Measurements from ENCODE around the gene MXI1. TPM values are rescaled to one million over a fixed set of nuclear protein-coding genes. Genes with fewer than 3 reads are reported as not detected.
A peak's percentile ranks its signal among the peaks of the same experiment; 100 is the strongest.

The MXI1 gene
- total and polyA plus RNA-seq, 9 donors, result 41.9 to 100 (median 63.5) TPM

DNA sequence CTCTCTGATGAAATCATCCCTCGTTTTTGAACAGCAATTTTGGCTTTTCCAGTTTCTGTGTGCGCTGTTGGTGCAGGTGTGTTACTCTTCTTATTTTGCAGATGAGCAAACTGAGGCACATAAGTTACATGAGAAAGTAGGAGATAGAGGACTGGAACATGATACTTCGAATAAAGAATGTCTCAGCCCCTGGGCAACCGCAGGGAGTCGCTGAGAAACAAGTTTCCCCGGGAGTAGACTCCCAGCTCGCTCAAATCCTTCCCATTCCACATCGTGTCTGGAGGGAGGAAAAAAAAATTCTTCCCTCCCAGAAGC is 18.0 kb downstream of the MXI1 start:
- no peak for TF ChIP-seq POLR2A (IDR thresholded peaks at IDR 0.05)
- TF ChIP-seq EP300 (IDR thresholded peaks at IDR 0.05), result no peak
- TF ChIP-seq, protein P1, sequence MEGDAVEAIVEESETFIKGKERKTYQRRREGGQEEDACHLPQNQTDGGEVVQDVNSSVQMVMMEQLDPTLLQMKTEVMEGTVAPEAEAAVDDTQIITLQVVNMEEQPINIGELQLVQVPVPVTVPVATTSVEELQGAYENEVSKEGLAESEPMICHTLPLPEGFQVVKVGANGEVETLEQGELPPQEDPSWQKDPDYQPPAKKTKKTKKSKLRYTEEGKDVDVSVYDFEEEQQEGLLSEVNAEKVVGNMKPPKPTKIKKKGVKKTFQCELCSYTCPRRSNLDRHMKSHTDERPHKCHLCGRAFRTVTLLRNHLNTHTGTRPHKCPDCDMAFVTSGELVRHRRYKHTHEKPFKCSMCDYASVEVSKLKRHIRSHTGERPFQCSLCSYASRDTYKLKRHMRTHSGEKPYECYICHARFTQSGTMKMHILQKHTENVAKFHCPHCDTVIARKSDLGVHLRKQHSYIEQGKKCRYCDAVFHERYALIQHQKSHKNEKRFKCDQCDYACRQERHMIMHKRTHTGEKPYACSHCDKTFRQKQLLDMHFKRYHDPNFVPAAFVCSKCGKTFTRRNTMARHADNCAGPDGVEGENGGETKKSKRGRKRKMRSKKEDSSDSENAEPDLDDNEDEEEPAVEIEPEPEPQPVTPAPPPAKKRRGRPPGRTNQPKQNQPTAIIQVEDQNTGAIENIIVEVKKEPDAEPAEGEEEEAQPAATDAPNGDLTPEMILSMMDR (IDR thresholded peaks at IDR 0.05), result no peak
- intact Hi-C loops (cut with DNase I), result loop anchor here in 3 of 4 donors (5.0 to 10.0 kb wide), 4 partner anchors 47 to 331 kb away; no protein-coding TSS in a partner anchor
- Histone ChIP-seq H3K27me3 (no peaks in the 10 kb centered on the region), H3K36me3 (no peaks in the 10 kb centered on the region), H3K4me3 (peak overlapping the region; percentile 94), H3K4me1 (ENCODE audit: insufficient read depth) (peaks cover under 1% of the 10 kb centered on the region), H3K27ac (peak overlapping the region; percentile 65 to 91), H3K9me3 (no peaks in the 10 kb centered on the region)
- DNase-seq, result no peak
- WGBS, 3 donors, result 3 to 5% (median 5%) methylated on average over 8 of the region's 8 CpGs

DNA sequence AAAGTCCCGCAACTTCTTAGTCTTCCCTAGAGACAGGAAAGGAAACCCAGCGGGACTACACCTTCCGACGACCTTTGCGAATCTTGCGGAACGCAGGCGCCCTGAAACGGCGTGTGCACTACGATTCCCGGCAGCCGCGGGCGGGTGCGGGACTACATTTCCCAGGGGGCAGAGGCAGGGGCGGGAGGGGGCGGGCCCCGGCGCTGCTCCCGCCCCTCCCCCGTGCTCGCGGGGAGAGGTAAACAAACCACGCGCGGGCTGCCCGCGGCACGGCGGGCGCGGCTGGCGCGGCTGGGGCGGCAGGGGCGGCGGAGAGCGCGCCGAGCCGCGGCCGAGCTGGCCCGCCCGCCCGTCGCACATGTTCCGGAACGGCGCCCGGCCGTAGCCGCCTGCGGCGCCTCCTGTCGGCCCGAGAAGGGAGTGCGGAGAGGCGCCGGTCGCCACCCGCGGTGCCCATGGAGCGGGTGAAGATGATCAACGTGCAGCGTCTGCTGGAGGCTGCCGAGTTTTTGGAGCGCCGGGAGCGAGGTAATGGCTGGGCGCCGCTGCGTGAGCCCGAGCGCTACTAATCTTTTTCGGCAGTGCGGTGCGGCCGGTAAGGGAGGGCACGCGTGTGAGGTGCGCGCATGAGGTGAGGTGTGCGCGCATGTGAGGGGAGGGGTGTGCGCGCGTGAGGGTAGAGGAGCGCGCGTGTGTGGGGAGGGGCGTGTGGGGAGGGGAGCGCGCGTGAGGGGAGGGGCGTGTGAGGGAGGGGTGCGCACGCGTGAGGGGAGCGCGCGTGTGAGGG is 18.5 kb downstream of the MXI1 start:
- H3K27me3 ChIP-seq, result no peaks in the 10 kb centered on the region
- no peaks in the 10 kb centered on the region for H3K36me3 ChIP-seq
- intact Hi-C loops (cut with DNase I), result loop anchor here in 3 of 4 donors (1.0 to 10.0 kb wide), 5 partner anchors 16 to 331 kb away; no protein-coding TSS in a partner anchor
- WGBS, 3 donors, result 1% methylated on average over 32 to 103 of the region's 103 CpGs
- TF ChIP-seq POLR2A (IDR thresholded peaks at IDR 0.05) (no peak), EP300 (IDR thresholded peaks at IDR 0.05) (peak; percentile 31)
- TF ChIP-seq, protein P1 (IDR thresholded peaks at IDR 0.05), result peak; percentile 53 to 86 (median 79)
- DNase-seq, result peak; percentile 91 to 94 (median 92)
- H3K9me3 ChIP-seq, result no peaks in the 10 kb centered on the region
- peak overlapping the region; percentile 94 for H3K4me3 ChIP-seq
- no peaks in the 10 kb centered on the region for H3K4me1 ChIP-seq (ENCODE audit: insufficient read depth)
- peak overlapping the region; percentile 91 to 94 for H3K27ac ChIP-seq

DNA sequence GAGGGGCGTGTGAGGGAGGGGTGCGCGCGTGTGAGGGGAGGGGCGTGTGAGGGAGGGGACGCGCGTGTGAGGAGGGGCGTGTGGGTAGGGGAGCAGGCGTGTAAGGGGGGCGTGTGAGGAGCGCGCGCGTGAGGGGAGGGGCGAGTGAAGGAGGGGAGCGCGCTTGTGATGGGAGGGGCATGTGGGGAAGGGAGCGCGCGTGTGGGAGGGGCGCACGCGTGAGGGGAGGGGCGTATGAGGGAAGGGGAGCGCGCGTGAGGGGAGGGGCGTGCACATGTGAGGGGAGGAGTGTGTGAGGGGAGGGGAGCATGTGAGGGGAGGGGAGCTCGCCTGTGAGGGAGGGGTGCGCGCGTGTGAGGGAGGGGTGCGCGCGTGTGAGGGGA is 19.1 kb downstream of the MXI1 start:
- WGBS, 3 donors, result 3% methylated on average over 5 to 29 of the region's 36 CpGs; no CpG with 5 or more reads in 1 of the 3 donors
- DNase-seq, result peak; percentile 91 to 97 (median 94)
- Histone ChIP-seq H3K27ac (peak overlapping the region; percentile 91 to 94), H3K27me3 (no peaks in the 10 kb centered on the region), H3K9me3 (no peaks in the 10 kb centered on the region), H3K4me1 (ENCODE audit: insufficient read depth) (no peaks in the 10 kb centered on the region), H3K36me3 (no peaks in the 10 kb centered on the region), H3K4me3 (peak overlapping the region; percentile 94)
- TF ChIP-seq POLR2A (IDR thresholded peaks at IDR 0.05), result no peak
- no peak for TF ChIP-seq EP300 (IDR thresholded peaks at IDR 0.05)
- TF ChIP-seq, protein P1 (IDR thresholded peaks at IDR 0.05), result no peak
- intact Hi-C loops (cut with DNase I), result loop anchor here in 3 of 4 donors (1.0 to 10.0 kb wide), 5 partner anchors 16 to 332 kb away; no protein-coding TSS in a partner anchor

DNA sequence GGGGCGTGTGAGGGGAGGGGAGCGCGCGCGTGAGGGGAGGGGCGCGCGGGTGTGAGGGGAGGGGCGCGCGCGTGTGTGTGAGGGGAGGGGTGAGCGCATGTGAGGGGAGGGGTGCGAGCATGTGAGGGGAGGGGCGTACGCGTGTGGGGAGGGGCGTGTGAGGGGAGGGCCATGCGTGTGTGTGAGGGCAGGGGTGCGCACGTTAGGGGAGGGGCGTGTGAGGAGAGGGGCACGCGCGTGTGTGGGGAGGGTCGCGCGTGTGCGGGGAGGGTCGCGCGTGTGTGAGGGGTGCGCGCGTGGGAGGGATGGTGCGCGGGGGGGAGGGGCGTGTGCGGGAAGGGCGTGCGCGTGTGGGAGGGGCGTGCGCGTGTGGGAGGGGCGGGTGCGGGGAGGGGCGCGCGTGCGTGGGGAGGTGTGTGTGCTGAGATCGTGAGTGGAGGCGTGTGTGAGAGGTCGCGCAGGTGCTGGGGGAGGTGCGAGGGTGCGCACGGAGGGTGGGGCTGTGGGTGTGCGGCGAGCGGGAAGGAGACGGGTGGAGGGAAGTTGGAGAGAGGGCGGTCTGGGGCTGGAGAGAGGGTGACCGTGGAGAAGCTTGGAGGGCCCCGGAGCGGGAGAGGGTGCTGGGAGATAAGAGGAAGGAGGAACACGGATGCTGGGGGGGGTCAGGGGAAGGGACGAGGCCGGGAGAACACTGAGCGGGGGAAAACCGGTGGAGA is 19.7 kb downstream of the MXI1 start:
- Histone ChIP-seq H3K4me1 (ENCODE audit: insufficient read depth) (no peaks in the 10 kb centered on the region), H3K9me3 (no peaks in the 10 kb centered on the region), H3K4me3 (peak overlapping the region; percentile 94), H3K27me3 (no peaks in the 10 kb centered on the region), H3K36me3 (no peaks in the 10 kb centered on the region), H3K27ac (peak overlapping the region; percentile 91 to 94)
- 1 to 2% (median 1%) methylated on average over 41 to 70 of the region's 71 CpGs for WGBS, 3 donors
- DNase-seq, result peak; percentile 72 to 86 (median 83)
- no peak for TF ChIP-seq EP300 (IDR thresholded peaks at IDR 0.05)
- TF ChIP-seq, protein P1 (IDR thresholded peaks at IDR 0.05), result no peak
- TF ChIP-seq POLR2A (IDR thresholded peaks at IDR 0.05), result no peak
- intact Hi-C loops (cut with DNase I), result loop anchor here in 3 of 4 donors (1.0 to 10.0 kb wide), 5 partner anchors 17 to 332 kb away; no protein-coding TSS in a partner anchor
